RWPE2 (cell line): ENCODE measurements around the gene HERC4.

Experiments
- ATAC-seq: fragments of 200-7000 bp; cut with Tn5 transposase; 3 replicates; pipeline ENCODE4 v1.9.1; 2021; ENCODE audit warnings: low read depth
- DNase-seq: peaks from one replicate; pipeline ENCODE4 v3.0.0-alpha.2; 2020; ENCODE audit warnings: low spot score
- H3K27ac ChIP-seq: fragments of 450-650 bp; 2 replicates; pipeline ENCODE4 v1.5.1; 2017; ENCODE audit warnings: mild to moderate bottlenecking; ENCODE audit not compliant: poor library complexity, severe bottlenecking
- H3K27me3 ChIP-seq: fragments of 250-450 bp; sonication (Bioruptor Pico); 2 replicates; pipeline ENCODE4 v1.5.1; 2021; ENCODE audit warnings: mild to moderate bottlenecking, moderate library complexity; ENCODE audit not compliant: insufficient read depth, poor library complexity, severe bottlenecking
- H3K36me3 ChIP-seq: fragments of 250-450 bp; sonication (Bioruptor Pico); 2 replicates; pipeline ENCODE4 v1.5.1; 2020; ENCODE audit warnings: low read depth, mild to moderate bottlenecking, moderate library complexity
- H3K4me1 ChIP-seq: fragments of 250-450 bp; sonication (Bioruptor Pico); 2 replicates; pipeline ENCODE4 v1.5.1; 2021; ENCODE audit warnings: mild to moderate bottlenecking, moderate library complexity; ENCODE audit not compliant: insufficient read depth, poor library complexity, severe bottlenecking
- H3K4me3 ChIP-seq: fragments of 250-450 bp; sonication (Bioruptor Pico); 2 replicates; pipeline ENCODE4 v1.5.1; 2021; ENCODE audit warnings: mild to moderate bottlenecking, moderate library complexity; ENCODE audit not compliant: severe bottlenecking
- H3K9me3 ChIP-seq: fragments of 250-450 bp; sonication (Bioruptor Pico); 2 replicates; pipeline ENCODE4 v1.5.1; 2021; ENCODE audit warnings: mild to moderate bottlenecking, moderate library complexity; ENCODE audit not compliant: severe bottlenecking
- CTCF ChIP-seq: fragments of 450-650 bp; IDR thresholded peaks from one replicate; pipeline ENCODE4 v1.5.1; 2017; ENCODE audit warnings: mild to moderate bottlenecking, moderate library complexity; ENCODE audit not compliant: poor library complexity, severe bottlenecking

The HERC4 gene

GRCh38 chr10:68053553-68053952 lies 21.5 kb downstream of the HERC4 start:
- H3K4me3 ChIP-seq: no peak overlapping the region
- TF ChIP-seq CTCF: no peak

GRCh38 chr10:68052463-68052862 lies 22.6 kb downstream of the HERC4 start:
- Histone ChIP-seq H3K4me1 (peaks cover 22% of the 10 kb centered on the region), H3K9me3 (peaks cover 2% of the 10 kb centered on the region), H3K27ac (peak overlapping the region; percentile 27), H3K27me3 (no peaks in the 10 kb centered on the region), H3K4me3 (no peak overlapping the region), H3K36me3 (peaks cover 28% of the 10 kb centered on the region)
- DNase-seq (no peak), ATAC-seq (peak; percentile 70; the same call in 2 of the 3 replicates)
- no peak for TF ChIP-seq CTCF

More at GRCh38 chr10:68053553-68053952, 21.5 kb downstream of the HERC4 start:
- Histone ChIP-seq H3K9me3 (peaks cover 2% of the 10 kb centered on the region), H3K27ac (no peak overlapping the region), H3K4me1 (peaks cover 22% of the 10 kb centered on the region), H3K27me3 (no peaks in the 10 kb centered on the region), H3K36me3 (peaks cover 37% of the 10 kb centered on the region)
- ATAC-seq: no peak
- DNase-seq: no peak

- H3K27ac ChIP-seq: no peak overlapping the region
- DNase-seq (no peak), ATAC-seq (no peak)
Observed at GRCh38 chr10:68049289-68050078, 25.6 kb downstream of the HERC4 start.

DNA sequence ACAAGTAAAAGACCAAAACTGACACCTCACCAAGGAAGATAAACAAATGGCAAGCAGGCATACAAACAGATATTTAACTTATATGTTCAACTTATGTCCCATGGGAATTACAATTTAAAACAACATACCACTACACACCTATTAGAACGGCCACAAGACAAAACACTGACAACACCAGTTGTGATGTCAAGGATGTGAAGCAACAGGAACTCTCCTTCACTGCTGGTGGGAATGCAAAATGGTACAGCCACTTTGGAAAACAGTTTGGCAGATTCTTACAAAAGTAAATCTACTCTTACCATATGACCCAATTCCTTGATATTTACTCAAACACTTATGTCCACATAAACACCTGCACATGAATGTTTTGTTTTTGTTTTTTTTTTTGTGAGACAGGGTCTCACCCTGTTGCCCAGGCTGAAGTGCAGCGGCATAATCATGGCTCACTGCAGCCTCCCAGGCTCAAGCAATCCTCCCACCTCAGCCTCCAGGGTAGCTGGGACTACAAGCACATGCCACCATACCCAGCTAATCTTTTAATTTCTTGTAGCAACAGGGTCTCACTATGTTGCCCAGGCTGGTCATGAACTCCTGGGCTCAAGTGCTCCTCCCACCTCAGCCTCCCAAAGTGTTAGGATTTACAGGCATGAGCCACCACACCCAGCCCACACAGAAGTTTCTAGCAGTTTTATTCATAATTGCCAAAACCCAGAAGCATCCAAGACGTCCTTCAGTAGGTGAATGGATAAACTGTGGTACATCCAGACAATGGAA lies 27.3 kb downstream of the HERC4 start:
- ATAC-seq: no peak
- Histone ChIP-seq H3K4me3 (no peak overlapping the region), H3K36me3 (peaks cover 39% of the 10 kb centered on the region), H3K4me1 (peaks cover 17% of the 10 kb centered on the region), H3K9me3 (peaks cover under 1% of the 10 kb centered on the region), H3K27me3 (no peaks in the 10 kb centered on the region), H3K27ac (no peak overlapping the region)
- DNase-seq: no peak
- TF ChIP-seq CTCF: no peak

More at GRCh38 chr10:68049289-68050078, 25.6 kb downstream of the HERC4 start:
- H3K4me1 ChIP-seq: peaks cover 16% of the 10 kb centered on the region
- no peak overlapping the region for H3K4me3 ChIP-seq
- no peak for TF ChIP-seq CTCF
- H3K27me3 ChIP-seq: no peaks in the 10 kb centered on the region
- no peaks in the 10 kb centered on the region for H3K9me3 ChIP-seq
- peaks cover 22% of the 10 kb centered on the region for H3K36me3 ChIP-seq

- Histone ChIP-seq H3K9me3 (peaks cover 2% of the 10 kb centered on the region), H3K4me1 (peaks cover 13% of the 10 kb centered on the region), H3K27ac (no peak overlapping the region), H3K4me3 (no peak overlapping the region), H3K36me3 (peaks cover 43% of the 10 kb centered on the region), H3K27me3 (no peaks in the 10 kb centered on the region)
- DNase-seq: no peak
- TF ChIP-seq CTCF: no peak
- ATAC-seq: no peak
Observed at GRCh38 chr10:68047122-68047521, 28.0 kb downstream of the HERC4 start.
